Posterior cingulate gyrus (tissue), 11 donors: Measurements from ENCODE around the gene MSLN.

Experiments
- DNase-seq, 10 donors: peaks; one replicate each; pipeline versions ENCODE4 v3.0.0 to v3.0.0-alpha.2; 2020 to 2021; ENCODE audit warnings: mixed read lengths in 3 of 10
- intact Hi-C: fragments of 100-400 bp; cut with DNase I; formaldehyde crosslinking; loops from one replicate; pipeline ENCODE4 v1.15.1; 2023

The MSLN gene

DNA sequence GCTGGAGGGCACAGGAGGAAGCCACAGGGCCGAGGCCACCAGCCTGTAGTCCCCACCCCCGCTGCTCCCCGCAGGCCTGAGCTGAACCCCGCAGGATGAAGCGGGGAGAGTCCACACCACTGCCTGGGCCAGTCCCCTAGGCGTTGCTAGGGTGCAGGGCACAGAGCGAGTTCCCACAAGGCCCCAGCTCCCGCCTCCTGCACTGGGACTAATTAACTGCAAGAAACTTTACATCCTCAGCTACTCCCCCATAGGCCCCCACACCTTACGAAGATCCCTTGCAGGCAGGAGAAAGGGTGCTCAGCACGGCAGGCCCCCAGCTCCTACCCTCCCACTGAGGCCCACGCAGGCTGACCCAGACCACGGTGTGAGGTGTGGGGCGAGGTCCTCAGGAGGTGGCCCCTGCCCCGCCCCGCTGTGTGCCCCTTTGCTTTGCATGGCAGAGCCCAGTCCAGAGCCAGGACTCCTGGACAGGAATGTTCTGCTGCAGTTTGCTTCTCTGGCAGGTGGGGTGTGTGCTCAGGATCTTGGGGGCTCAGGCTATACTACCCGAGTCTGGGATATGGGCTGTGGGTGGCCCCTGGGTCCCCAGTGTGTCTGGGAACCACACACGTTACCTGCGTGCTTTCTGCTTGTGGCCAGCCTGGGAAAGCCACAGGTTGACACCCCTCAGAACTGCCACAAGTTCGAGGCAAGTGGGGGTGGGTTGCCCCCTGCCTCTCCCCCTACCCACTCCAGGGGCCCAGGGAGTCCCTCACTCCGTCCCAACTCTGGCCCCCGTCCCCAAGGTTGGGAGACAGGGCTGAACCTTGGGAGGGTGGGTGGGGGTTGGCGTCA lies 38.8 kb downstream of the MSLN start:
- DNase-seq: no peak
- intact Hi-C loops: no loop called here

DNA sequence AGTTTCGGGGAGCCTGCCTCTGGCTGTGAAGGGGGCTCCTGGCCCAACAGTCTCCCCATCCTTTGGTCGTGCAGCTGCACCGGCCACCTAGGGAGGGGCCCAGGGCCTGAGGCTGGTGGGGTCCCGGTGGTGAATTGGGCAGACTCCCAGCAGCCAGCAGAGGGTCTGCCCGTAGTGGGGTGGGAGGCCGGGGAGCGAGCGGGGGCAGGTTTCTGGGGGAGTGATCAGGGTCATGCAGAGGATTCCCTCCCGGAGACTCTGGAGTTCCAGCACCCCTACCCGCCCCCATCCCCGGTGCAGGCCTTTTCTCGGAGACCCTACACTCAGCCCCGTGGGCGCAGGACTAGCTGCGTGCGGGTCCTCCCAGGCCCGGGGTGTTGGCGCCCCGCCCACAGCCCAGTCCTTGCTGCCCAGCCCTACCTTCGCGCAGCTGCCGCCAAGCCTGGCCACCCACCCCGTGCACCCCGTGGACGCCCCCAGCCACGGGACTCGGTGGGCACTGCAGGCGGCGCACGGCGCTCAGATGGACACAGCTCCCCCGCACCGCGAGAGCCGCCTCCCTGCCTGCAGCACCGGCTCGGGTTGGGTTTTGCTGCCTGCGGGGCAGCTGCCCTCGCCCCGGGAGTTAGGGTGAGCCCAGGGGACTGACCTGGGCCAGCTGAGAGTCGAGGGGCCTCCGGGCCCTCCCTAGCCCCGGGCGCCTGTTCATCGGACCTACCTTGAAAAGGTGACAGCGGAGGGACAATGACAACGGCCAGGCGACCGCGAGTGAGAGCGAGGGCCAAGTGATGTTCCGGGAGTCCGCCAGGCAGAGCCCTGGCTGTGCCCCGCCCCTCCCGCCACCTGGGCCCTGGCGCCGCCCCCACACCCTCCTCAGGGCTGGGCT lies 39.7 kb downstream of the MSLN start, which contains the start of gene GNG13:
GNG13 (minus strand) TSS at position 787 of the 886 bp plus-strand sequence. CDS start 1,657 bp downstream, outside the sequence.
- DNase-seq: no peak
- intact Hi-C loops: no loop called here

DNA sequence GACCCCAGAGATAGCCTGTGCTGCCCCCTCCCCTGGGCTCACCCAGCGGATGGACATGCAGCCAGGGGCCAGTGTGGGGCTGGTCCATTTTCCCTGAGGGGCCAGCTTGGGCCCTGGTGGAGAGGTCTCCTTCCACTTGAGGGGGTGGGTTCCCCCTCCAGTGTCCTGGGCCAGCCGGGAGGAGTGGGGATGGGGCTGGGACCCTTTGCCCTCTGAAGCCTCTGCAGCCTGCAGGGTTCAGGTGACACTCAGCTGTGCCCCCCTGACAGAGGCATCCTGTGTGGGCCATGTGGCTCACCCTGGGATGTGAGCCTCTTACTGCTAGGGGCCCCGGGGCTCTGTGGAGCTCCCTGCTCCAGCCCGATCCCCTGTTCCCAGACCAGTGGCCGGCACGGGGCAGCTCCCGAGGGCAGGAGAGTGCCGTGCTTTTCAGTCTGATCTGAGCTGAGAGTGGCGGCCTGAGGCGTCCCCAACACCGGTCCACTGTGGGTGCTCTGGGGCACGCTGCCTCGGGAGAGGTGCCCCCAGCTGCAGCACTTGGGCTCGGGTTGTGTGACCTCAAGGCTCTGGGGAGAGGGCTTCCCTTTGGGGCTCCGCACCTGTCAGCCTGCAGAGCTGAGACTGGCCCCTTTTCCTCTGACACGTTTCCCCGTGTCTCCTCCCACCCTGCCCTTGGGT lies 40.4 kb downstream of the MSLN start:
- no peak for DNase-seq
- intact Hi-C loops: no loop called here

DNA sequence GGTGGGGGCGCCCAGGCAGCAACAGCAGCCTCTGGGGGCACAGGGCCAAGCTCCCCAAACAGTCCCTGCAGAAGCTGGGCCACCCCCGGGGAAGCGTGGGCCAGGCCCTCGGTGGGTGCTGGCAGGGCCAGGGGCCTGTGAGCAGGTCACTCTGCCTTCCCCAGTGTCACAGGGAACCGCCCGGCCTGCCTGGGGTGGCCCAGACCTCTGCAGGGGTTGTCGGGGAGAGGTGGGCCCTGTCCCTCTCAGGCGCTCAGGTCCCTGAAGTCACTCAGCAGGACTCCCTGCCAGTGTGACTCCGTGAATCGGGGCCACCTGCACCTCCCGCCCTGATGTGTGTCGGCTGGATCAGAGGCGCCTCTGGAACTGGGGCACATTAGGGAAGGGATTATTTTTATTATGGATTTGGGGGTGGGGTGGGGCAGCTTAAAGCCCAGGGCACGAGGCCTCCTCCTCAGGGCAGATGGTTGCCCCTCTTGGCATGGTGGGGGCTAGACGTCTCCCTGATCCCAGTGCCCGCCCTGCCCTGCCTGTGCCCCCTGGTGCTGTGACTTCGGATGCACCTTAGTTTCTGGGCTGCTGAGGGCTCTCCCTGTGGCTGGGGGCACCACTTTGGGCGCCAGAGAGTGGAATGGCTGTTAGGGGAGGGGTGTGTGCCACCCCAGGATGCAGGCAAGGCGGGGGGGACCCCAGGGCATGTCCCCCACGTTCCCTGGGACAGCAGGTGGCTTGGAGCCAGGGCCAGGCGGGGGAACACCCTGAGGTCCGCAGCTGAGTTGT lies 41.2 kb downstream of the MSLN start:
- intact Hi-C loops: no loop called here
- DNase-seq: no peak

DNA sequence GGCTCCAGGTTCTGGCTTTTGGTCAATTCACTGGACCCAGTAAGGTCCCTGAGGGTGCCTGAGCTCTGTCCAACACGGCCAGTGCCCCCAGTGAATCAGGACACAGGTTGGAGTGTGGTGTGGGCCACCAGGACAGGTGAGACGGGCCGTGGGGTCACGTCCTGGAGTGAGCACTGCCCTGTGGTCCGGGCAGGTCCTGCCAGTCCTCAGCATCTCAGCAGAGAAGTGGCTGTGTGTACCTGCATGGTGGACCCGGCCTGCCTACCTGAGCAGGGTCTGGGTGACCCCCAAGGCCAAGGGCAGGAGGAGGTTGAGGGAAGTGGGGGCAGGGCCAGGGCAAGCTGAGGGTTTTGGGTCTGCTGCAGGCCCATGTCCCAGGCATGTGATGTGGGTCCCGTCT lies 41.9 kb downstream of the MSLN start:
- intact Hi-C loops: no loop called here
- DNase-seq: no peak

DNA sequence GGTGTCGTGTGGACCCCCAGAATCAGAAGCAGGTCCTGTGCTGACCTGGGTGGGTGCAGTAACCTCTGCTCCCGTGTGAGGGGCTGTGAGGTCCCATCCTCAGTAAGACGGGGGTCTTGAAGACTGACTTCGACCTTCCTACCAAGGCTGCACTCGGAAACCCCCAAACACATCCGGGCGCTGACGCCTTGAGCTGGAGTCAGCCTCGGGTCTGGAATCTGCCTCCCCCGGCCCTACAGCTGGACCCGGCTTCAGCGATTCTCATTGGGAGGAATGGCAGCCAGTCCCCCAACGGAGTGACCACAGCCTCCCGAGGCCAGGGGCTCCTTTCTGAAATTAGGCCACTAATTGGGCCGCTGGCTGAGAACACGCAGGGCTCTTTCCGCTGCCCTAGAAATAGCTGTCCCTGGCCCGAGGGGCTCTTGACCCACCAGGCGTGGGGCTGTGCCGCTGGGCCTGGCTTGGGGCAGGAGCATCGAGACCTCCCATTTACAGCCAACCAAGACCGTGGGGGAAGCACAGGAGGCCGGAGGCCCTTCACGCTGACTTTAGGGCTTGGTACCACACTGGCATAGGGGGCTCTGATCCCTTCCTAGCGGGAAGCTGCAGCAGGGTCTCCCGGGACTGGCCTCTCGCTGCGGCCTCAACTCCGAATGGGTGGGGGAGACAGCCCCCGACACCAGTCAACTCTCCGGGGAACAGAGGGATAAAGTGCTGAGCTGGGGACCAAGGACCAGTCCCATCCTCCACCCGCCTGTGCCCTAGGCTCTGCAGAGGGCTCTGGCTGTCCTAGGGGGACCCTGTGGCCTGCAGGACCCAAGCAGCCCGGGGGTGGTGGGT lies 42.6 kb downstream of the MSLN start:
- intact Hi-C loops: no loop called here
- no peak for DNase-seq

DNA sequence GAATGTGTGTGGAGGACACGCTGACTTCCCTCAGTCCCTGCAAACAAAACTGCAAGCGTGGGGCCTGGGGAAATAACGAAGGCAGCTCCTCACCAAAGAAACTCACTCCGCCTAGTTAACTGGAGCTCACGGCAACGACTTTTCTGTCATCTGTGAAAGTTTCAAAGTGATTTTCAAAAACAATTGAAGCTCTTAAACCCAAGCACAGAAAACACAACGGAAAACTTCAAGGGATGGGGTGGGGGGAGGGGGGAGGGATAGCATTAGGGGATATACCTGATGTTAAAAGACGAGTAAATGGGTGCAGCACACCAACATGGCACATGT lies 43.2 kb downstream of the MSLN start:
- intact Hi-C loops: no loop called here
- DNase-seq: no peak

DNA sequence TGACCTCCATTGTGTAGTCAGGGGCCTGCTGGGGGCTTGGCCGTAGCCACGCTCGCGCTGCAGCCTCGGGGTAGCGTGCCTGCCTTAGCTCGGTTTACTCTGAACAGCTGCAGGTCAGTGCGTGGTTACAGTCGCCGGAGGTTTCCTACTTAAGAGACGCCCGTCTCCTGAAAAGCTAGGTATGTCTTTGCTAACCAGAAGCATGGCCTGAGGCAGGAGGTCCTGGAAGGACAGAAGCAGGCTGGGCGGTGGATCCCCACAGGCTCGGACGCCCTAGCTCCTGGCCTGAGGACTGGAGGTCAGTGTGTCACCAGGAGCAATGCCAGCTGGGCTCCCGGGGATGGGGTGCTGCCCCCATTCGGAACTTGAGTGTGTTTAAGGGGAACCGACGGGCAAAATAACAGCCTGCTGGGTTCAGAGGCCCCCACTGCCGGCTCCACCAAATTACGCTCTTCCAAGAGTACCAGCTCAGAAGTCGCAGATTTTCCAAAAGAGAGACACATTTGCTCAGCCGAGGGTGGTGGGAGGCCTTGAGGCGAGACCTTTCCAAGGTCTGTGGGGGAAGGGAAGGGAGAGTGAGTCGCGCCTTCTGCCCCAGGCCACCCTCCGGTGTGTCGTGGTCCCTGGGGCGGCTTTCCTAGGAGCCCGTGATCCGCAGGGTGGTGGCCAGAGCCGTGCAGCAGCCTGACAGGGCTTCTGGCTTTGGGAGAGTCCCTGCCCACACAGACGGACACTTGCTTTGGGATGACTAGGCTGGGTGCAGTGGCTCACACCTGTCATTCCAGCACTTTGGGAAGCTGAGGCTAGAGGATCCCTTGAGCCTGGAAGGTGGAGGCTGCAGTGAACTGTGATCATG lies 43.9 kb downstream of the MSLN start:
- no peak for DNase-seq
- intact Hi-C loops: no loop called here

DNA sequence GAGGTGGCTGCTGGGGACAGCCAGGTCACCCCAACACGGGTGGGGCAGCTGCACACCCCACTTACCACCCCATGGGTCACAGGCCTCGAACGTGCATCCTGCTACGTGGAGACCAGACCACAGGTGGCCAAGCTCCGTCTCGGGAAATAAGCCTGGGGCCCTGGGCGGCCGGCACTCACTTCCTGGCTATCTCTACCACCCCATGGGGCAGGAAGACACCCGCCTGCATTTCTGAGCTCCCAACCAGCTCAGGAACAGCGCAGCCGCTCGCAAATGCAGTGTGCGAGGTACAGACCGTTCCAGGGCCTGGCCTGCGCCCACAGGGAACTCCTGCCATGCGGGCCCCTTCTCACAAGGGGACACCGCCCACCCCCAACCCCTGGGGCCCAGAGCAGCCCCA lies 44.9 kb downstream of the MSLN start:
- intact Hi-C loops: no loop called here
- DNase-seq: no peak

DNA sequence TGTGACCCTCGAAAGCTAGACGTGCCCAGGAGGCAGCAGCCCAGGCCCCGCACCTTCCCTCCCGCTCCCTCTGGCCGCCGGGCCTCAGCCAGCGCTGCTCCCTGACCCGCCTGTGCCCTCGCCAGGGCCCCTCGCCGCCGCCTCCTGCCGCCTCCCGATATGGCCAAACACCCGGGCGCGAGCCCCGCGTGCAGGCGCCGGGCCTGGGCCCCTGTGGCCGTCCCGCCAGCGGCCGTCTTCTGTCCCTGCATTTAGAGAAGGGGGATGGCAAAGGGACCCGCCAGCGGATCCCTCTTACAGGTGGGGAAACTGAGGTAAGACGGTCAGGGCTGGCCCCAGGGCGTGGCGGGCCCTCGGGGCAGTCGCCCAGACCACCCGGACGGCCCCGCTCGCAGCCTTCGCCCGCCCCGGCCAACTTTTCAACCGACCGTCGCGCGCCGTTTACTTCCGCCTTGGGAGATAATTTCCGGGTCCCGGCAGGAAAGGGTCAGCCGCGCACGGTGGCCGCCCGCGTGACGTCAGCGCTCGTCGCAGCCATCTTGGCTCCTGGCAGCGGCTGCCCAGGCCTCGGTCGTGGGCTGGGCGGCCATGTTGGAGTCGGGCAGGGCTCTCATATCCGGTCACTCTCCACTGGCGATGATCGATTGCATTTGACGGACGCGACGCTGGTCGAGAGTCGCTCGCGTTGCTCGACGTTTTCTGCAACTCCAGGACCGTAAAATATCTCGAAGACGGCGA lies 47.0 kb downstream of the MSLN start:
- intact Hi-C loops: loop anchor here (1.0 kb wide), 1 partner anchor 19 kb away; the partner anchor contains the start of genes CHTF18 and RPUSD1
- peak; percentile 86 to 99 (median 92) for DNase-seq

DNA sequence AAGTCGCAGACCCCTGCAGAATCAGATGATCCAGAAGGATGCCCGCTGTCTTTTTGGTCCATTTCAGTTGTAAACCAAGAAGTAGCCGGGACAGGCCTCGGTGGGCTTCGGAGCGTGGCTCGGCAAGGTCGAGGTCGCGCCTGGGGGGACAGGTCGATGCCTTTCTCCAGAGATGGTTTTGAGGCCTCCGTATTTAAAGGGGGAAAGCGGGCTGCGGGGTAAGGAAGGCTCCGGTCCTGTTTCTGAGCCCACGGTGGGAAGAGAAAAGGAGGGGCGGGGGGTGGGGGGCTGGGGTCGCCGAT lies 47.5 kb downstream of the MSLN start:
- intact Hi-C loops: no loop called here
- no peak for DNase-seq

DNA sequence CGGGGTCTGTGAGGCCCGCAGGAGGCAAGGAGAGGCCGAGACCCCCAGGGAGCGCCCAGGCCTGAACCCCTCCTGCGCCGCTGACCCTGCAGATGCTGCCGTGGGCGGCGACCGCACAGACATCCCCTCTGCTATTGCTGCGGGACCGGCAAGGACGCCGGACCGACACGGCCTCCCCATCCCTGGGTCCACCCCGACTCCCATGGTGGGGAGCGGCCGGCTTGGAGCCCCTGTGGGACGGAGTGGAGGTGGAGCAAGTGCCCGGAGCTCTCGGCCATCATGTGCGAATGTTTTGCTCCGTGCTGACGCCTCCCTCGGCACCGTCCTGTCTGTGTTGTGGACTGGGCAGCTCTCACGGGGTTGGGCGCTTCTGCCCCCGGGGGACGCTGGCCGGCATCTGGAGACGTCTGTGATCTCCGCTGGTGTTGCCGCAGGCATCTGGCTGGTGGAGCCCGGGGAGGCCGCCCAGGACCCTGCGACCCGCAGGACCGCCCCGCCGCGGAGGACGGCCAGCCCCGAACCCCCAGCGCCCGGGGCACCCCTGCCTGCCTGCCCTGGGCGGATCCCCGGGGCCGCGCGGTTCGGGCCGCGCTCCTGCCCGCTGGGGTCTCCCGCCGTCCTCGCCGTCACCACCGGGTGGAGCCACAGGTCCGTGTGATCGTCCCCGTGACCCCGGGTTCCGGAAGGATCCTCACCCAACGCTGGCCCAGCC lies 52.8 kb downstream of the MSLN start:
- DNase-seq: peak; percentile 39 to 95 (median 70)
- intact Hi-C loops: loop anchor here (1.0 to 5.0 kb wide), 4 partner anchors 154 to 293 kb away; partner anchors contain the start of gene SOX8

DNA sequence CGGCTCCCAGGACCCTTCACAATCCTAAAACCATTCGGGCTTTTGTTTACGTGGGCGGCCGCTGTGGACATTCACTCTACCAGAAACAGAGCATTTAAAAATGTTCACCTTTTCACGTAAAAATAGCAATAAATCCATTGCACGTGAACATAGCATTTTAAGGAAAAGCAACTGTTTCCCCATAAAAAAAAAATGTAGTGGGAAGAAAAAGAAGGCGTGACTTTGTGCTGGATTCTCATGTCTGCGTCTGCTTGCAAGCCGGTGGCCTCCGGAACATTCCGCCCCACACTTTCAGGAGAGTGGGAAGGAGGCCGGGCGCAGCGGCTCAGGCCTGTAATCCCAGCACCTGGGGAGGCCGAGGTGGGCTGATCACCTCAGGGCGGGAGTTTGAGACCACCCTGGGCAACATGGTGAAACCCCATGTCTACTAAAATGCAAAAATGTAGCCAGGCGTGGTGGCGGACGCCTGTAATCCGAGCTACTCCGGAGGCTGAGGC lies 53.4 kb downstream of the MSLN start:
- intact Hi-C loops: loop anchor here (1.0 to 5.0 kb wide), 4 partner anchors 153 to 293 kb away; partner anchors contain the start of gene SOX8

DNA sequence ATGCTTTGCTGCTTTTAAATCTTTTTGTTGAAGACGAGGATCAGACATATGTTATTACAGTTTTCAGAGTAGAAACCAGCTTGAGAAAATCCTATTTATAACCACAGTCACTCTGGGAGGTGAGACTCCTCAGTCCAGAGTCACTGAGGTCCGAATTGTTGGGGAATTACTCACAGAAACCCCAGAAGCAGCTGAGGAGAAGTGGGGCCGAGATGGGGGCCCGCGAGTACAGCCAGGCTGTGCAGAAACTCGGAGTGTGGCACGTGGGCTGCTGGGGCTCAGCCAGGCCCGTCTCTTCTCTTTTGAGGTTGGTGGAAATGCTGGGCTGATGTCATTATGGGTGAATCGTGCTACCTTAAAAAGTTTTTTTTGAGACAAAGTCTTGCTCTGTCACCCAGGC lies 54.4 kb downstream of the MSLN start:
- DNase-seq: no peak
- intact Hi-C loops: loop anchor here (5.0 kb wide), 2 partner anchors 152 to 167 kb away; partner anchors contain the start of gene SOX8

More for the DNA sequence above, 53.4 kb downstream of the MSLN start:
- DNase-seq: no peak

DNA sequence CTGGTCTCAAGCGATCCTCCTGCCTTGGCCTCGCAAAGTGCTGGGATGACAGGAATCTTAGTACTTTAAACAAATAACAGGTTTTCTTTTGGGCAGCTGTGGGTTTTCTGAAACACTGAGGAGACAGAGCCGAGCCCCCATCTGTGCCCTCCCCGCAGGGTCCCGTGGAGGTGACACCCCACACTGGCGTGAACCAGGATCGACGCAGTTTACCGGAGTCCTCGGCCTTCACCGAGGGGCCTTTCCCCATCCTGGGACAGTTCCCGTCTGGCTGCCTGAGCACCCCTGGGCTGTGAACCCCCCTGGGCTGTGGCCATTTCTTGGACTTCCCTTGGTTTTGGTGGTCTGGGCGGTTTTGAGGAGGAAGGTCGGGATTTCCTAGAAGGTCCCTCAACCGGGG lies 55.3 kb downstream of the MSLN start:
- intact Hi-C loops: no loop called here
- no peak for DNase-seq

DNA sequence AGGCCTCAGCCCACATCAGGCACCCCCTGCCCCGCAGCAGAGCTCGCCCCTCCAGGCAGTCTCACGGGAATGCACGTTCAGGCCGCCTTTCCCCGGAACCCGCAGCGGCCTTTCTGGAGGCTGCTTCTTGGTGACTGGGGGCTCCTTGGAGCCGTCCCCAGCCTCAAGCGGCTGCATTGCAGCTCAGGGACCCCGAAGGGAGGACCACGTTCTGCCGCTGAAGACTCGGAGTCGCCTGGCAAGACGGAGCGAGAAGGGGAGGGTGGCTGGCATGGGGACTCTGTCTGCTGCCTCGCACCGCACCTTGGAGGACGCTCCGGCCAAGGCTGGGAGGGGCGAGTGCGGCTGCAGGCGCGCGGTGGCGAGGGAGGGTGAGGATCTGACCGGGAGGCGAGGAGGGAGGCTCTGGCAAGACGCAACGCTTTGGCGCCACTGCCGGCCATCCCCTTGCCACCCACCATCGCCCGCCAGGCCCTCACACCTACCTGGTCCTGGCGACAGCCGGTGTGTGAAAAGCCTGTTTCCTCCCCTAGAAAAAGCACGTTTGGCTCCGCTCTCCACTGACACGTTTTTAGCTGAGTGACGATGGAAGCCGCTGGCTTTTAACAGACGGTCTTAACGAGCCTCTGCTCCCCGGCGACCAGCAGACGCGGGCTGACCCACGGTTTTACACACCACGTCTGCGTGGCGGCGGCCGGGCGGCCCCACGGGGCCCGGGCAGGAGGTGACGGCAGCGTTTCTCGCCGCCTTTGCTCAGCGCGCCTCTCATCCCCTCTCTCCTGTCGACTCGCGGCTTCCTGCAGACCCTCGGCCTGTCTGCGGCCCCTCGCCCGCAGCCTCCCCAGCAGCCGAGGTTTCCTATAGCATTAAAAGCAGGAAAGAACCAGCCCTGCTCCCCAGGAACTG lies 56.7 kb downstream of the MSLN start:
- DNase-seq: no peak
- intact Hi-C loops: no loop called here
